ENCODE results near the gene P2RY6. TPM values are rescaled to one million over a fixed set of nuclear protein-coding genes. Genes with fewer than 3 reads are reported as not detected.

The P2RY6 gene
- total and polyA plus RNA-seq, 2 of the 8 experiments (the other 6 are each of a cell fraction or from before 2014, with no cell fraction given): 0.15 TPM; not detected in 1

- H3K9ac ChIP-seq (replicated peaks in 1 of 4; ENCODE audit: extremely low read depth in 1 of 4, low read depth in 3 of 4, low read length in 3 of 4): no peak overlapping the region
- WGBS, 2 experiments (ENCODE audit: extremely low coverage in 1 of 2, insufficient coverage in 1 of 2, insufficient read length in 1 of 2, insufficient replicate concordance in 2 of 2, low coverage in 1 of 2, low lambda C conversion rate in 2 of 2, missing lambda C conversion rate in 1 of 2): 19% methylated on average over 4 of the region's 4 CpGs; no CpG with 5 or more reads in 1 of the 2 experiments
Measured at GRCh38 chr11:73335204-73335923, 63.2 kb downstream of the P2RY6 start.

More at GRCh38 chr11:73335204-73335923, 63.2 kb downstream of the P2RY6 start:
- FAIRE-seq (peak; percentile 78), DNase-seq (ENCODE audit: low read depth in 1 of 2, low spot score in 2 of 2) (peak in 1 of 2 experiments; percentile 98)
- H2BK12ac ChIP-seq (ENCODE audit: low read depth, low read length): no peak overlapping the region
- H4K91ac ChIP-seq (replicated peaks; ENCODE audit: insufficient read length, low read length): no peak overlapping the region
- H2BK20ac ChIP-seq (ENCODE audit: low read length): no peak overlapping the region
- no peak overlapping the region for H3K23ac ChIP-seq (ENCODE audit: insufficient read length)
- H3K27me3 ChIP-seq (replicated peaks in 1 of 4; ENCODE audit: control insufficient read depth in 3 of 4, extremely low read depth in 1 of 4, insufficient read depth in 3 of 4, low read length in 3 of 4): peaks cover 28 to 64% (median 52%) of the 10 kb centered on the region in 4 experiments
- no peak overlapping the region for H4K8ac ChIP-seq (ENCODE audit: extremely low read depth, insufficient read depth, low read length)
- TF ChIP-seq YY1 (IDR thresholded peaks at IDR 0.05; ENCODE audit: low read depth, low read length): peak; percentile 14; the same call in 1 of the 2 replicates
- no peak for TF ChIP-seq KDM1A (IDR thresholded peaks at IDR 0.05; ENCODE audit: borderline replicate concordance, low read length)
- TF ChIP-seq BRCA1 (IDR thresholded peaks at IDR 0.05; ENCODE audit: low read depth, low read length): no peak
- peak; percentile 93 to 95 (median 94) for TF ChIP-seq CTCF (IDR thresholded peaks at IDR 0.05; ENCODE audit: control extremely low read depth in 1 of 3, insufficient read depth in 1 of 3, low read depth in 1 of 3, low read length in 3 of 3)
- TF ChIP-seq RAD21 (IDR thresholded peaks at IDR 0.05 in 1 of 2, conservative IDR thresholded peaks at IDR 0.05 in 1 of 2; ENCODE audit: low read depth in 2 of 2, low read length in 2 of 2): peak; percentile 93 to 95
- peak; percentile 66 for TF ChIP-seq MAX (IDR thresholded peaks at IDR 0.05)
- ChIA-PET POLR2A (ENCODE audit: partially characterized antibody) (interaction anchor here (0.7 to 4.9 kb wide), 3 partner anchors 13 to 27 kb away, joined by 4 to 29 read pairs (median 4); partner anchors contain the start of gene ARHGEF17), CTCF (ENCODE audit: partially characterized antibody) (interaction anchor here (0.6 to 35.5 kb wide), 12 partner anchors 10 to 312 kb away, joined by 3 to 1456 read pairs (median 6); partner anchors contain the start of genes ARHGEF17 and RELT)
- H4K20me1 ChIP-seq (replicated peaks in 1 of 2; ENCODE audit: control insufficient read depth in 1 of 2, insufficient read depth in 2 of 2, low read length in 2 of 2): peaks cover 31 to 33% of the 10 kb centered on the region in 2 experiments
- no peak overlapping the region for H3K27ac ChIP-seq (ENCODE audit: low read depth, low read length)
- H3K36me3 ChIP-seq (ENCODE audit: control insufficient read depth in 2 of 4, insufficient read depth in 4 of 4, low read length in 3 of 4): no peaks in the 10 kb centered on the region
- H3K4ac ChIP-seq (replicated peaks; ENCODE audit: insufficient read length, low read depth, low read length): no peak overlapping the region
- no peak overlapping the region for H4K5ac ChIP-seq (ENCODE audit: insufficient read length, low read depth, low read length)
- peaks cover 10 to 32% (median 26%) of the 10 kb centered on the region in 4 experiments for H3K4me1 ChIP-seq (replicated peaks in 1 of 4; ENCODE audit: control insufficient read depth in 3 of 4, insufficient read depth in 4 of 4, low read length in 3 of 4)
- H3K18ac ChIP-seq (ENCODE audit: extremely low read depth, low read length): no peak overlapping the region
- H3K79me2 ChIP-seq (ENCODE audit: control insufficient read depth in 1 of 2, insufficient read depth in 2 of 2, low read length in 2 of 2): no peaks in the 10 kb centered on the region
- no peak overlapping the region for H2AK5ac ChIP-seq (ENCODE audit: low read depth, low read length)
- H3K23me2 ChIP-seq (ENCODE audit: low read depth, low read length): no peaks in the 10 kb centered on the region
- no peak overlapping the region for H3K4me2 ChIP-seq (ENCODE audit: insufficient read depth in 1 of 2, low read depth in 2 of 2, low read length in 2 of 2)
- H2BK5ac ChIP-seq (ENCODE audit: low read depth, low read length): no peak overlapping the region
- no peak overlapping the region for H3K14ac ChIP-seq (ENCODE audit: insufficient read length)
- no peak overlapping the region for H3K4me3 ChIP-seq (ENCODE audit: extremely low read depth in 1 of 4, insufficient read depth in 2 of 4, low read depth in 3 of 4, low read length in 4 of 4)
- no peak overlapping the region for H3K56ac ChIP-seq (replicated peaks; ENCODE audit: insufficient read length, low read depth, low read length)
- H3K79me1 ChIP-seq (ENCODE audit: low read depth, low read length): no peaks in the 10 kb centered on the region
- no peak overlapping the region for H2BK120ac ChIP-seq (replicated peaks; ENCODE audit: low read depth, low read length)
- H2BK15ac ChIP-seq (ENCODE audit: low read length): no peak overlapping the region
- no peak overlapping the region for H2AFZ ChIP-seq (ENCODE audit: low read length)
- no peaks in the 10 kb centered on the region for H3K9me3 ChIP-seq (ENCODE audit: insufficient read depth in 2 of 2, low read depth in 1 of 2, low read length in 1 of 2)

Measured in H1 (cell line).